CD4-positive, CD25-positive, alpha-beta regulatory T cell (primary cell): ENCODE data around the gene ECSIT. TPM values are rescaled to one million over a fixed set of nuclear protein-coding genes. Genes with fewer than 3 reads are reported as not detected.

Experiments
- ATAC-seq, 2 donors: fragments of 150-1000 bp; cut with Tn5 transposase; one replicate each; pipeline ENCODE4 v1.10.0; 2021; ENCODE audit warnings: low read depth in 2 of 2, moderate number of reproducible peaks in 2 of 2, moderate library complexity in 1 of 2
- DNase-seq, 3 donors: peaks; one replicate each; pipeline versions ENCODE4 v3.0.0 to v3.0.0-alpha.2; 2012 to 2022; ENCODE audit warnings: mixed read lengths in 1 of 3
- H3K27ac ChIP-seq: one replicate; pipeline ENCODE4 v1.7.0; 2013; ENCODE audit warnings: mild to moderate bottlenecking, low read length; ENCODE audit not compliant: insufficient read depth, poor library complexity, severe bottlenecking
- H3K27me3 ChIP-seq: one replicate; pipeline ENCODE4 v1.7.0; 2013; ENCODE audit warnings: low read length; ENCODE audit not compliant: control insufficient read depth, insufficient read depth
- H3K36me3 ChIP-seq: one replicate; pipeline ENCODE4 v1.7.0; 2013; ENCODE audit warnings: mild to moderate bottlenecking, low read length, moderate library complexity; ENCODE audit not compliant: control insufficient read depth, insufficient read depth
- H3K4me1 ChIP-seq: 2 replicates; pipeline ENCODE4 v1.7.0; 2013; ENCODE audit warnings: mild to moderate bottlenecking, low read length; ENCODE audit not compliant: insufficient read depth, control insufficient read depth, poor library complexity, severe bottlenecking
- H3K4me3 ChIP-seq: one replicate; pipeline ENCODE4 v1.7.0; 2013; ENCODE audit warnings: low read depth, mild to moderate bottlenecking, low read length, moderate library complexity
- H3K9me3 ChIP-seq, 2 experiments: 1 replicate in 1 of 2; 2 replicates in 1 of 2; pipeline ENCODE4 v1.7.0; 2013; ENCODE audit warnings: low read length in 2 of 2, mild to moderate bottlenecking in 1 of 2, moderate library complexity in 1 of 2; ENCODE audit not compliant: control insufficient read depth in 2 of 2
- H3K27ac Mint-ChIP-seq, 3 donors: one replicate each; pipeline ENCODE4 v1.8.0; 2020 to 2022; ENCODE audit warnings: mild to moderate bottlenecking in 3 of 3, mixed read lengths in 3 of 3, moderate library complexity in 2 of 3
- H3K27me3 Mint-ChIP-seq: one replicate; pipeline ENCODE4 v1.8.0; 2022; ENCODE audit warnings: mild to moderate bottlenecking, mixed read lengths
- H3K36me3 Mint-ChIP-seq: one replicate; pipeline ENCODE4 v1.8.0; 2020; ENCODE audit warnings: mixed read lengths
- H3K4me1 Mint-ChIP-seq, 4 donors: one replicate each; pipeline ENCODE4 v1.8.0; 2020 to 2022; ENCODE audit warnings: mixed read lengths in 4 of 4, mild to moderate bottlenecking in 1 of 4
- H3K4me3 Mint-ChIP-seq, 4 donors: one replicate each; pipeline ENCODE4 v1.8.0; 2020 to 2022; ENCODE audit warnings: mild to moderate bottlenecking in 4 of 4, mixed read lengths in 4 of 4, moderate library complexity in 3 of 4
- H3K9me3 Mint-ChIP-seq, 7 donors: one replicate each; pipeline ENCODE4 v1.8.0; 2020 to 2022; ENCODE audit warnings: mixed read lengths in 7 of 7, mild to moderate bottlenecking in 3 of 7, moderate library complexity in 2 of 7
- polyA plus RNA-seq, 4 donors: library from polyadenylated mRNA; unstranded; fragments of 300-500 nt; fragmentation: Illumina TruSeq; gene quantifications; one replicate each; pipeline ENCODE4 v1.2.3, GENCODE V29; 2021
- total RNA-seq: library from RNA; stranded (reverse); gene quantifications from one replicate; pipeline ENCODE4 v1.2.3, GENCODE V29; 2022

ECSIT gene
- total and polyA plus RNA-seq, 5 donors from 2014 or later: 27.3 to 39.3 (median 36.9) TPM

DNA sequence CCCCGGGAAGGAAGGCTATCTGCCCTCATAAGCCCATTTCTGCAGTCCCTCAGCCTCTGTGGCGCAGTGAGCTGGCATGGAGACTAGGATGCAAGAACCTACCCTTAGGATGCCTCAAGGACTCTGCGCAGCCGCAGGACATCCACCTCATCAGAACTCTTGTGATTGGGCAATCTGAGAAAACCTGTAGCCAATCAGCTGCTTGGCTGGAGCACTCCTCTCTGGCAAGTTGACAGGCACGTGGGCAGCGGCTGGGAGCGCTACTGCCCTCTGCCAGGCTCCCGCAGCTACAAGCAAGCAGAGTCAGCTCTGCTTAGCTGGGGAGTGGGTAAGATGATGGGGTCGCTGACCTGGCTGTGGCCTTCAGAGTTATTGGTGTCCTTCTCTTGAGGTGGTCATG, 1.5 kb upstream of the ECSIT start:
- Mint-ChIP-seq H3K9me3 (peaks cover 0 to 2% (median 0%) of the 10 kb centered on the region in 7 donors), H3K4me1 (peaks cover 4 to 35% (median 18%) of the 10 kb centered on the region in 4 donors), H3K27me3 (peaks cover 14% of the 10 kb centered on the region), H3K4me3 (peak overlapping the region in 2 of 4 donors; percentile 37 to 64), H3K36me3 (peaks cover 4% of the 10 kb centered on the region), H3K27ac (no peak overlapping the region)
- Histone ChIP-seq H3K36me3 (peaks cover 3% of the 10 kb centered on the region), H3K27me3 (no peaks in the 10 kb centered on the region), H3K9me3 (no peaks in the 10 kb centered on the region), H3K4me3 (no peak overlapping the region), H3K27ac (no peak overlapping the region), H3K4me1 (peaks cover 10% of the 10 kb centered on the region)
- no peak for ATAC-seq
- DNase-seq: peak in 1 of 3 donors; percentile 66

DNA sequence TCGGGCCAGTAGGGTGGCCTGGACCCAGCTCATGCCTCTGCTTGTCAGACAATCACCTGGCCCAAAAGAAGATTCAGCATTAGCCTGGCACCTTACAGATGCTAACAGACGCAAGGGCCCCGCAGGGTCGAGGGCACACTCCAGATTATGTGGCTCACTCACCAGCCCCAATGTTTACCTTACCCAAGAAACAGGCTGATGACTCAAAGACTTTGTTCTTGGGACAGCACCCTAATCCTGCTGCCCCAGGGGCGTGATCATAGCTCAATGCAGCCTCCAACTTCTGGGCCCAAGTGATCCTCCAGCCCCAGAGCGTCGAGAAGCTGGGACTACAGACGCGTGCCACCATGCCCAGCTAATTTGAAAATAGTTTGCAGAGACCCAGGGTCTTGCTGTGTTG, 9.8 kb downstream of the ECSIT start:
- Histone ChIP-seq H3K9me3 (no peaks in the 10 kb centered on the region), H3K4me3 (no peak overlapping the region), H3K27ac (no peak overlapping the region), H3K4me1 (no peaks in the 10 kb centered on the region), H3K27me3 (no peaks in the 10 kb centered on the region), H3K36me3 (peaks cover 20% of the 10 kb centered on the region)
- Mint-ChIP-seq H3K27me3 (no peaks in the 10 kb centered on the region), H3K4me3 (no peak overlapping the region), H3K36me3 (peaks cover 17% of the 10 kb centered on the region), H3K4me1 (peaks cover 0 to 8% (median 7%) of the 10 kb centered on the region in 4 donors), H3K9me3 (no peaks in the 10 kb centered on the region), H3K27ac (no peak overlapping the region)
- no peak for DNase-seq
- ATAC-seq: no peak

- peaks cover 22% of the 10 kb centered on the region for H3K36me3 ChIP-seq
- ATAC-seq (no peak), DNase-seq (no peak)
- H3K4me3 ChIP-seq: no peak overlapping the region
- Mint-ChIP-seq H3K27me3 (no peaks in the 10 kb centered on the region), H3K4me3 (no peak overlapping the region), H3K27ac (peak overlapping the region in 1 of 3 donors; percentile 83), H3K36me3 (peaks cover 15% of the 10 kb centered on the region), H3K4me1 (peaks cover 0 to 3% (median under 1%) of the 10 kb centered on the region in 4 donors), H3K9me3 (no peaks in the 10 kb centered on the region)
- H3K27ac ChIP-seq: no peak overlapping the region
- no peaks in the 10 kb centered on the region for H3K9me3 ChIP-seq
- H3K27me3 ChIP-seq: no peaks in the 10 kb centered on the region
- H3K4me1 ChIP-seq: no peaks in the 10 kb centered on the region
Measured at GRCh38 chr19:11513946-11514345, 15.0 kb downstream of the ECSIT start.

GRCh38 chr19:11510444-11510843, 18.5 kb downstream of the ECSIT start:
- H3K27me3 Mint-ChIP-seq: peaks cover 5% of the 10 kb centered on the region
- DNase-seq (no peak), ATAC-seq (no peak)
- Histone ChIP-seq H3K4me3 (no peak overlapping the region), H3K36me3 (peaks cover 16% of the 10 kb centered on the region), H3K9me3 (no peaks in the 10 kb centered on the region), H3K4me1 (peaks cover 8% of the 10 kb centered on the region), H3K27me3 (no peaks in the 10 kb centered on the region), H3K27ac (no peak overlapping the region)
- no peak overlapping the region for H3K4me3 Mint-ChIP-seq
- no peak overlapping the region for H3K27ac Mint-ChIP-seq
- peaks cover 11% of the 10 kb centered on the region for H3K36me3 Mint-ChIP-seq
- peaks cover 0 to 6% (median 3%) of the 10 kb centered on the region in 4 donors for H3K4me1 Mint-ChIP-seq
- no peaks in the 10 kb centered on the region for H3K9me3 Mint-ChIP-seq

GRCh38 chr19:11507370-11508078, 21.4 kb downstream of the ECSIT start:
- H3K9me3 ChIP-seq: no peaks in the 10 kb centered on the region
- H3K4me3 ChIP-seq: no peak overlapping the region
- peaks cover 5% of the 10 kb centered on the region for H3K27me3 Mint-ChIP-seq
- H3K27me3 ChIP-seq: no peaks in the 10 kb centered on the region
- peaks cover 11% of the 10 kb centered on the region for H3K36me3 Mint-ChIP-seq
- peaks cover 3 to 23% (median 15%) of the 10 kb centered on the region in 4 donors for H3K4me1 Mint-ChIP-seq
- ATAC-seq (no peak), DNase-seq (no peak)
- no peak overlapping the region for H3K27ac ChIP-seq
- peak overlapping the region; percentile 39 to 89 (median 58) for H3K4me3 Mint-ChIP-seq
- H3K4me1 ChIP-seq: peaks cover 16% of the 10 kb centered on the region
- peak overlapping the region in 1 of 3 donors; percentile 38 for H3K27ac Mint-ChIP-seq
- no peaks in the 10 kb centered on the region for H3K9me3 Mint-ChIP-seq
- peaks cover 9% of the 10 kb centered on the region for H3K36me3 ChIP-seq

- no peak for ATAC-seq
Measured at GRCh38 chr19:11506967-11507366, 22.0 kb downstream of the ECSIT start.

GRCh38 chr19:11506101-11506555, 22.8 kb downstream of the ECSIT start:
- Mint-ChIP-seq H3K4me1 (peaks cover 3 to 26% (median 17%) of the 10 kb centered on the region in 4 donors), H3K36me3 (peaks cover 6% of the 10 kb centered on the region), H3K27ac (peak overlapping the region; percentile 89 to 97 (median 95)), H3K27me3 (peaks cover 5% of the 10 kb centered on the region), H3K4me3 (peak overlapping the region; percentile 89 to 98 (median 93)), H3K9me3 (no peaks in the 10 kb centered on the region)
- ATAC-seq (peak in 1 of 2 donors; percentile 3), DNase-seq (no peak)
- no peaks in the 10 kb centered on the region for H3K27me3 ChIP-seq
- H3K4me3 ChIP-seq: peak overlapping the region; percentile 66
- no peaks in the 10 kb centered on the region for H3K9me3 ChIP-seq
- peaks cover 16% of the 10 kb centered on the region for H3K4me1 ChIP-seq
- peak overlapping the region; percentile 98 for H3K27ac ChIP-seq
- H3K36me3 ChIP-seq: no peaks in the 10 kb centered on the region

More at GRCh38 chr19:11506967-11507366, 22.0 kb downstream of the ECSIT start:
- no peak for DNase-seq
- Mint-ChIP-seq H3K27me3 (peaks cover 5% of the 10 kb centered on the region), H3K36me3 (peaks cover 11% of the 10 kb centered on the region), H3K27ac (peak overlapping the region in 1 of 3 donors; percentile 5), H3K4me3 (peak overlapping the region; percentile 85 to 95 (median 90)), H3K9me3 (no peaks in the 10 kb centered on the region), H3K4me1 (peaks cover 3 to 23% (median 15%) of the 10 kb centered on the region in 4 donors)
- Histone ChIP-seq H3K9me3 (no peaks in the 10 kb centered on the region), H3K27me3 (no peaks in the 10 kb centered on the region), H3K4me1 (peaks cover 16% of the 10 kb centered on the region), H3K27ac (no peak overlapping the region), H3K36me3 (peaks cover 3% of the 10 kb centered on the region), H3K4me3 (no peak overlapping the region)
